Muscle of leg (tissue), 16 donors: Measurements from ENCODE around the gene MAGEB6B. TPM values are rescaled to one million over a fixed set of nuclear protein-coding genes. Genes with fewer than 3 reads are reported as not detected.
"Not testable (repeated sequence)": the region's sequence is repeated elsewhere in the genome, so short reads cannot be mapped to it uniquely, and the experiment has no call there.

ENCODE experiments used
- DNase-seq: peaks from one replicate; pipeline ENCODE4 v3.0.0; 2013
- H3K27ac ChIP-seq: one replicate; pipeline ENCODE4 v1.5.1; 2013; ENCODE audit warnings: mild to moderate bottlenecking, low read length, control low read depth
- H3K27me3 ChIP-seq: one replicate; pipeline ENCODE4 v1.6.1; 2013; ENCODE audit warnings: low read length; ENCODE audit not compliant: control insufficient read depth, insufficient read depth
- H3K36me3 ChIP-seq: one replicate; pipeline ENCODE4 v1.6.1; 2013; ENCODE audit warnings: low read length; ENCODE audit not compliant: control insufficient read depth, insufficient read depth
- H3K4me1 ChIP-seq: one replicate; pipeline ENCODE4 v1.6.1; 2013; ENCODE audit warnings: low read length; ENCODE audit not compliant: control insufficient read depth, insufficient read depth
- H3K4me3 ChIP-seq: one replicate; pipeline ENCODE4 v1.5.1; 2013; ENCODE audit warnings: low read length, control low read depth
- H3K9me3 ChIP-seq: replicated peaks from 2 replicates; pipeline ENCODE4 v1.6.1; 2013; ENCODE audit warnings: low read depth, low read length; ENCODE audit not compliant: control insufficient read depth
- WGBS: methylation state at CpG from one replicate; pipeline ENCODE4 v1.1.5; 2013; ENCODE audit warnings: missing lambda C conversion rate; ENCODE audit not compliant: insufficient coverage; 5-methylcytosine and 5-hydroxymethylcytosine counted together
- long read RNA-seq, 11 donors: transcript quantifications; one replicate each; lab custom pipeline, GENCODE V29; 2026
- polyA plus RNA-seq, 8 donors: library from polyadenylated mRNA; unstranded; fragments of 120-200 nt; gene quantifications; one replicate each; pipeline versions ENCODE4 v1.2.1 to v1.2.3, GENCODE V29; 2013; ENCODE audit warnings: inconsistent platforms in 1 of 8, low replicate concordance in 1 of 8; ENCODE audit not compliant: insufficient read length in 8 of 8, insufficient read depth in 1 of 8
- total RNA-seq: library from RNA; stranded (reverse); fragments of 120-200 nt; gene quantifications from one replicate; pipeline ENCODE4 v1.2.4, GENCODE V29; 2013

The MAGEB6B gene
- total RNA-seq (not detected), polyA plus RNA-seq (not detected)
- long read RNA-seq, donor 1, result 0 reads
- long read RNA-seq, donor 2, result 0 reads
- long read RNA-seq, donor 3, result 0 reads
- long read RNA-seq, donor 4, result 0 reads
- long read RNA-seq, donor 5, result 0 reads
- long read RNA-seq, donor 6, result 0 reads
- long read RNA-seq, donor 7, result 0 reads
- long read RNA-seq, donor 8, result 0 reads
- long read RNA-seq, donor 9, result 0 reads
- long read RNA-seq, donor 10, result 0 reads
- long read RNA-seq, donor 11, result 0 reads

DNA sequence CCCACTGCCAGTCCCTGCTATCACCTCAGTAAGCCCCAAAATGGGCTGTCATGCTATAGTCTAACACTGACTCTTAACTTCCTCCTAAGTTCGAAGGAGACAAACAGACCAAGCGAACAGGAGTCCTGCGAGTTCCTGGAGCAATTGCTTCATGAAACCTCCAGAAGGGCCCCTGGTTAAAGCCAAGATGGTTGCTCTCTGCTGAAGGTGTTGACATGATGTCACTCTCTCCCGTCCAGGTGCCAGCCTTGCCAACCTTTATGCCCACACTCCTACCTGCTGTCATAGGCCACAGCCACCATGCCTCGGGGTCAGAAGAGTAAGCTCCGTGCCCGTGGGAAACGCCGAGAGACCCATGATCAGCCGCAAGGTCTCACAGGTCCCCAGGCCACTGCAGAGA is at the start of gene MAGEB6B:
Gene MAGEB6B, plus strand, starts transcription at position 301 of the 400 bp plus-strand sequence. Its CDS starts 0 bp downstream, at position 301.
- 86% methylated on average over 10 of the region's 10 CpGs for WGBS
- no peak for DNase-seq
- Histone ChIP-seq H3K4me3 (no peak within 1 kb of the TSS), H3K27me3 (no peaks in the 10 kb centered on the region), H3K36me3 (no peaks in the 10 kb centered on the region), H3K4me1 (no peaks in the 10 kb centered on the region), H3K27ac (no peak within 1 kb of the TSS), H3K9me3 (no peaks in the 10 kb centered on the region)

DNA sequence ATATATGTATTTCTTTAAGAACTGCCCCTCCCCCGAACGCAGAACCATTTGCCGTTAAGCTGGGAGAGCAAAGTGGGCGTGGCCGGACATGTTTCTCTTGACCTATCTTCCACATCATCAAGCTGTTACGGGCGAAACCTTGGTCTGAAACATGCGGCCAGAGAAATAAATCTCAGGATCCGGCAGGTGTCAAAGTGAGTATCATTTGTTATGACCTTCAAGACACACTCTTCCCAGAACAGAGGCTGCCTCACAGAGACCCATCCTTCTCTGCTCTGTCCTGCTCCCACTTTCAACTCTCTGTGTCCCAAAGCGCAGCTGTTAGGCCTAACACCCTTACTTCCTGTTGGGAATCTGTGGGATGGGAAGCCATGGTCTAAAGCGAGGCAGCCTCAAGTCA is 22.1 kb upstream of the MAGEB6B start, which contains the start of gene MAGEB18:
Gene MAGEB18, plus strand, starts transcription at position 70 of the 400 bp plus-strand sequence. CDS start 643 bp downstream, outside the sequence.
- Histone ChIP-seq H3K27ac (no peak within 1 kb of the TSS), H3K36me3 (no peaks in the 10 kb centered on the region), H3K9me3 (no peaks in the 10 kb centered on the region), H3K27me3 (peaks cover 5% of the 10 kb centered on the region), H3K4me1 (no peaks in the 10 kb centered on the region), H3K4me3 (no peak within 1 kb of the TSS)
- DNase-seq, result no peak
- WGBS, result 84% methylated on average over 6 of the region's 11 CpGs

DNA sequence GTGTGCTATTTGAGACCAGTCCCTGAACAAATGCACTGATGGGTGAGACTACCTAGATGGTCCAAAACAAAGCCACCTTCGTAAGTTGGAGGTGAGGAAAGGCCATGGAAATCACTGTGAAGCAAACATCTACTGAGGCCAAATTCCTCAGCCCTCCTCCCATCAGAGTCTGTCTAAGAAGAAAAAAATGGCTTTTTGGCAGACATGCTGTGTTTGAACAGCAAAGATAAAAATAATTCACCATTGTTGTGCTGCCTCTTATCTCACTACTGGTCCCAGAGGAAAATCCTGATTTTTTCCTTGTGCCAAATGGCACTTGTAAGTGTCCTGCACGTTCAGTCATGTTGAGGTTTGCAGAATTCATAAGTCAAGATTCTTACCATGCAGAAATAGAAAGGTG is 14.4 kb upstream of the MAGEB6B start:
- WGBS, result no CpG with 5 or more reads among the region's 2 CpGs
- Histone ChIP-seq H3K27me3 (peaks cover 4% of the 10 kb centered on the region), H3K27ac (no peak overlapping the region), H3K4me3 (no peak overlapping the region), H3K36me3 (no peaks in the 10 kb centered on the region), H3K9me3 (no peaks in the 10 kb centered on the region), H3K4me1 (no peaks in the 10 kb centered on the region)
- DNase-seq, result no peak

DNA sequence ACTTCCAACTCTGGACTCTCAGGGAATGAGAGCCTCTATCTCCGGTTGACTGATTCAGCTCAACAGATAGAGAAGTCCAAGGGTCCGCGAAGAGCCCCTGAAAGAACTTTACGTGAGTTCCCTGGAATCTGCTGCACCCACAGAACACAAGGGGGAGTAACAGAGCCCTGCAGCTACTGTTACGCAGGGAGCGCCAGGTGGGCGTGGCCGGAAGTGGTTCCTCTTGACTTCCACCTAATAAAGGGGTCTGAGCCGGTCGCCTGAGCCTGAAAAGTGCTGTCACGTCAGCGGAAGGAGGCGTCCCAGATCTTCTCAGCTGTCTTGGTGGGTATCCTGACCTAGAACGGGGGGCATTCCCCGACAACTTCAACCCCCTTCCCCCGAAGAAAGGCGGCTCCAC is 31.8 kb downstream of the MAGEB6B start, which contains the start of gene MAGEB6:
Gene MAGEB6, plus strand, starts transcription at position 237 of the 400 bp plus-strand sequence. CDS start 1,407 bp downstream, outside the sequence.
- Histone ChIP-seq H3K27ac (no peak within 1 kb of the TSS), H3K4me1 (no peaks in the 10 kb centered on the region), H3K36me3 (no peaks in the 10 kb centered on the region), H3K4me3 (no peak within 1 kb of the TSS), H3K9me3 (no peaks in the 10 kb centered on the region), H3K27me3 (peaks cover 3% of the 10 kb centered on the region)
- DNase-seq, result no peak
- WGBS, result 78% methylated on average over 17 of the region's 17 CpGs

DNA sequence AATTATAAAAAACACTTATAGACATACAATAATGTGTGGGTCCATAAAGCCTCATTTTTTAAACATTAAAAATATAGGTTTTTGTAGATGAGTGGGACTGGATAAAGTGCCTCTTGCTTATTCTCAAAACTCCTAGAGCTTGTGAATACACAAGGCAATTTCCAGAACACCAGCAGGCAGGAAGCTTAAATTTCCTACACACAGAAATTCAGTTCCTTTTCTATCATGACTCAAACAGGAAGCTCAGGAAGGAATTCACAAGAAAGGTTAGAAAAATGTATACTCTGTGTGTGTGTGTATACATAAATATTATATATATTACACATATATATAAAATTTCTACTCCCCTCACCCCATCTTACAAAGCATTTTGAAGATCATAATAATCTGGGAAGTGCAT is 43.2 kb downstream of the MAGEB6B start:
- Histone ChIP-seq H3K36me3 (no peaks in the 10 kb centered on the region), H3K4me3 (no peak overlapping the region)

DNA sequence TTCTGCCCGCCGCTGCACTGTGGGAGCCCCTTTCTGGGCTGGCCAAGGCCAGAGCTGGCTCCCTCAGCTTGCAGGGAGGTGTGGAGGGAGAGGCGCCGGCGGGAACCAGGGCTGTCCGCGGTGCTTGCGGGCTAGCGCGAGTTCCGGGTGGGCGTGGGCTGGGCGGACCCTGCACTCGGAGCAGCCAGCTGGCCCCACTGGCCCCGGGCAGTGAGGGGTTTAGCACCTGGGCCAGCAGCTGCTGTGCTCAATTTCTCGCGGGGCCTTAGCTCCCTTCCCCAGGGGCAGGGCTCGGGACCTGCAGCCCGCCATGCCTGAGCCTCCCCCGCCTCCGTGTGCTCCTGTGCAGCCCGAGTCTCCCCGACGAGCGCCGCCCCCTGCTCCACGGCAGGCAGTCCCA is 44.3 kb downstream of the MAGEB6B start:
- not testable (repeated sequence) for H3K4me3 ChIP-seq, H3K36me3 ChIP-seq, DNase-seq, H3K4me1 ChIP-seq, H3K27ac ChIP-seq, H3K27me3 ChIP-seq, H3K9me3 ChIP-seq
- WGBS, result 92% methylated on average over 24 of the region's 27 CpGs

More for the DNA sequence above, 43.2 kb downstream of the MAGEB6B start:
- Histone ChIP-seq H3K4me1 (no peaks in the 10 kb centered on the region), H3K27me3 (peaks cover 5% of the 10 kb centered on the region), H3K27ac (no peak overlapping the region), H3K9me3 (no peaks in the 10 kb centered on the region)
- DNase-seq, result no peak

DNA sequence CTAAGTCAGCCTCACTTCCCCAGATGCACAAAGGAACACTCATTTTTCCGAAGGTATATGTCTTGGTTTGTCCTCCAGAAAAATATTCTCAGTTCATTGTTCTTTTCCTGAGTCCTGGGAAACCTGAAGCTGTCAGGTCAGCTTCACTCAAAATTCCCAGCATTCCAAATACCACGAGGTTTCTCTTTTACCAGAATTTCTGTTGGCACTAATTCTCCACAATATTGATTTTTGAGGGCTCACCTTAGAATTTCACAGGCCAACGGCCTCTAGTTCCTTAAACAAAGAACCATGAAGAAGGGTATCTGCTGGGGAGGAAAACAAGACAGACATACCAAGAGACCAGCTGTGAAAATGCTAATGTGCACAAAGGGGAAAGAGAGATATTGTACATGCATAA is 47.6 kb downstream of the MAGEB6B start:
- DNase-seq, result no peak
- Histone ChIP-seq H3K4me1 (no peaks in the 10 kb centered on the region), H3K27me3 (peaks cover 3% of the 10 kb centered on the region), H3K27ac (no peak overlapping the region), H3K36me3 (no peaks in the 10 kb centered on the region), H3K4me3 (no peak overlapping the region), H3K9me3 (no peaks in the 10 kb centered on the region)
- 48% methylated on average over 2 of the region's 3 CpGs for whole genome bisulfite sequencing

Other genes with a start within 250 kb of the MAGEB6B start
- gene MAGEB18, start 22.3 kb upstream of the MAGEB6B start, total RNA-seq, result not detected
- gene MAGEB18, start 22.3 kb upstream of the MAGEB6B start, polyA plus RNA-seq, result not detected
- not detected for gene MAGEB6, start 31.8 kb downstream of the MAGEB6B start, total RNA-seq
- gene MAGEB6, start 31.8 kb downstream of the MAGEB6B start, polyA plus RNA-seq, result not detected
- not detected for gene MAGEB5, start 55.6 kb downstream of the MAGEB6B start, total RNA-seq
- not detected for gene MAGEB5, start 55.6 kb downstream of the MAGEB6B start, polyA plus RNA-seq